GM18868 (cell line): Measurements from ENCODE around the gene MEI4.
A peak's percentile ranks its signal among the peaks of the same experiment; 100 is the strongest.
"Not testable (repeated sequence)": the region's sequence is repeated elsewhere in the genome, so short reads cannot be mapped to it uniquely, and the experiment has no call there.

Experiments
- ATAC-seq: cut with Tn5 transposase; IDR thresholded peaks from one replicate; pipeline ENCODE4 v1.9.1; 2021; ENCODE audit warnings: mild to moderate bottlenecking, moderate library complexity; ENCODE audit not compliant: unreplicated experiment

Gene MEI4

DNA sequence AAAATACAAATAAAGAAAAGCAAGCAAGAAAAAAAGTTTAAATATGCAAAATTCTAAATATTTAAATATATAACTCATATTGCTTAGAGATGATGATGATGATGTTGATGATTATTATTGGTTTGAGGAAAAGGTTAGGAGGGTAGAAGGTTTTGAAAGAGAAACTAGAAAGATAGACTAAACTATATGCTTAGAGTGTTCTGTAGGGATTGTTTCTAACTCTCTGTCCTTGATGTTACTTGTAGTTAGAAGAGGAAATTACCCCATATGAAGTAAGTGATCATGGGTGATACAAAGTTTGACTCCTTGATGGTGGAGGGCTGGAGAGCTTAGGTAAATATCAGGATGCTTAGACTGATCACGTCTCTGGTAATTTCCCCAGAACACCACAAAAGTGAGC, 159.5 kb downstream of the MEI4 start:
- ATAC-seq, result no peak

DNA sequence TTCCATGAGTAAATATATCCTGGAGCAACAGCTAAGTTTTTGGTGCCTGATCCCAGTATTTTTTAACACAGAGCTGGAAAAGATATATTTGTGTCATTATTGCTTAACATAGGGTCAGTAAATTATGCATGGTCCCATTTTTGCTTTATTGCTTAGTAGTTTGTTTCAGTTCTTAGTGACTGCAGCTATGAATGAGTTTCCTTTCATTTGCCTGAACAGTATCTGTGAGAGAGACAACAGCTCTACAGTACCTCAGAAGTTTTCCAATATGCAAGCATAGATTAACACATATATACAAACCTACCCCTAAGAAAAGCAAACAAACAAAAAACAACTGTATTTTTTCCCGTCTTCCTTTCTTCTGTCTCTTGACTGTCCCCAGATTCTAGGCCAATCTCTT, 160.3 kb downstream of the MEI4 start:
- ATAC-seq, result no peak

DNA sequence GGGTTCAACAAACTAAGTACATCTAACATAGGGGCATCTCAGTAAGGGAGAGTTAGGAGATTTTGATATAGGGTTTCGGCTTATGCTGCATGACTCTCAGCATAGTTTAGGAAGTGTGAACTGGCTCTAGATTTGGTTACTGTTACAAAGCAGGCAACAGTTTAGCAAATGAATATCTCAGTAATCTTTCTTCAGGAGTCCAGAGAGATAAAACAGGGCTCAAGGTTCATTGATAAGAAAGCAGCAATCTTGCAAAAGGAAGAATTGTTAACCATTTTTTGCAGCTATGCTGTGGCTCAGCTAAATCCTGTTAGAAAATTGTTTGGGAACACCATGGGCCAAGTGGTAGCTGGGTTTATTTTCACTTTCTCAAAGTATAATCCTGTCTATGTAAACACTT, 161.3 kb downstream of the MEI4 start:
- no peak for ATAC-seq

DNA sequence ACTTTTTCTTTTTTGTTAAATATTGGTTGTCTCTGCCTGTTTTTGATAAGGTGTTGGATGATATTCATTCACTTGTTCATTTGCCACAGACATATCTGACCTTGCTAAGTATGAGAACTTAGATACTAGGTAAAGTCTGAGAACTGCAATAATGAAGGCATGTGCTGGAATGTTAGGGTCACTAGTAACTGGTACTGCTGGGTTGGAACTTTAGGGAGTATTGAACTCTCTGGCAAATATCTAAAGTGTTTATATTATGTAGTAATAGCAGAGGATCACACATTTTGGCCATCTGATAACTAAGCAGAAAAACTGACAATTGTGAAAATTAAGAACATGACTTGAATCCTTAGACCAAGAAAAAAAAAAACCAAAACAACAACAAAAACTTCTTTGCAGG, 162.7 kb downstream of the MEI4 start:
- no peak for ATAC-seq

DNA sequence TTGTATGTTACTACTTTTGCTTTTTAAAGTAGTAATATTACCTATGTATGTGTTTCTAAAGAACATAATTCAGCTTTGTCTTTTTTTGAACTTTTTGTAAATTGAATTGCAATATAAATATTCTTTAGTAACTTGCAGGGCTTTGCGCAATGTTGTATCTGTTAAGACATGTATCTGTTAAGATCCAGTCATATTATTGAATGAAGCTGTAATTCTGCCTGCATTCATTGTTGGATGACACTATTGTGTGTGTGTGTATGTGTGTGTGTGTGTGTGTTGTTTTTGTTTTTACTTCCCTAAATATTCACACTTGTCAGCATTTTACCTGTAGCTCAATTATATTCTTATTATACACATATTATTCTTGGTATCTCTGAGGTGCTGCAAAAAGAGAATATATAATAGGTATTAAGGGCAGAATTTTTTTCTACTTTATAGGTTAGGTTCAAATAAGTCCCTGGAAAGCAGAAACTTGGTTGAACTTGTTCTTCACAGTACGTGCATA, 164.0 kb downstream of the MEI4 start:
- ATAC-seq, result no peak

DNA sequence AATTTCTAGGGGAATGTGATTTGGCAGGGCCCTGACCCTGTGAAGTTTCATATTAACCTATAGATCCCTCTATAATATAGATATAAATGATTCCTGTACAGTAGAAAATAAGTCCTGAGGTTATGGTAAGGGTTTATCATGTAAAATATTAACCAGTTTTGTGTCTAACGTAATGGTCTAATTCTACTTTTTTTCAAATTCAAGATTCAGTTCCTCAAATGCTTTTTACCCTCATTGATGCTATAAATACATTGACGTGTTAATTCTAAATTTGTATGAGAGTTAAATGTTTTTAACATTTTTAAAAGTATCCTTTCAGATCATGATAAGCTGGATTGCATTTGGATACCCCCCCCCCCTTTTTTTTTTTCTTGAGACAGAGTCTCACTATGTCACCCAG, 169.4 kb downstream of the MEI4 start:
- ATAC-seq, result no peak

DNA sequence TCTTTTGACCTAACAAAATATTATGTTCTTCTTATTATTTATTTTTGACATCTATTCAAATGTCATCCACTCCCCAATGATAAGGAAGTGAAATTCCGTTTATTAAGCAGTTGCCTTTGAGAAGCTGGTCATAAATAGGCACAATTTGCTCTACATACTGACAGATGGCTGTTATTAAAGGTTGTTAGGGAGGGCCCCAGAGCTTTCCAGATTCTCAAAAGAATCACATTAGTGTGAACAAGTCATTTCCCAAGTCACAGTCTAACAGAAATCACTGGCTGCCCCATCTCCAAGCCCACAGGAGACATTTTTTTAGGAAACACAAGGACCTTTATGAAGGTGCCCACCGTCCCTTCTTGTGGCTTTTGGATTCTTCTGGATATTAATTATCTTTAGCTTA, 172.4 kb downstream of the MEI4 start:
- no peak for ATAC-seq

DNA sequence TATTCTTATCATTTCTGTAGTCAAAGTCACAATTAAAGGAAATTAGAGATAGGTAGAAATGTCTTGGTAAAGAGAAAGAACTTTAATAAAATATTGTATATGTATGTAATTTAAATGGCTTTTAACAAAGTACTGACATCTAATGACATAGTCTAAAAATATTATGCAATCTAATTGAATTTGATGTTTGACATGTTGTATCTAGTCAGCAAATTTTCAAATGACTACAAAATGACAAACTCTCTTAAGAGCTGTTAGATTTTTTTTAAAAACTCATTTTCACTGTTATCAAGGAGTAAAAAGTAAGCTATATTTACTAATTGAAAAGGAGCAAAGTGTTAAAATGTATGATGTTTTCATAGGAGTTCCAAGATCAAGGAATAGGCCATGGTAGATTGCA, 176.9 kb downstream of the MEI4 start:
- no peak for ATAC-seq

DNA sequence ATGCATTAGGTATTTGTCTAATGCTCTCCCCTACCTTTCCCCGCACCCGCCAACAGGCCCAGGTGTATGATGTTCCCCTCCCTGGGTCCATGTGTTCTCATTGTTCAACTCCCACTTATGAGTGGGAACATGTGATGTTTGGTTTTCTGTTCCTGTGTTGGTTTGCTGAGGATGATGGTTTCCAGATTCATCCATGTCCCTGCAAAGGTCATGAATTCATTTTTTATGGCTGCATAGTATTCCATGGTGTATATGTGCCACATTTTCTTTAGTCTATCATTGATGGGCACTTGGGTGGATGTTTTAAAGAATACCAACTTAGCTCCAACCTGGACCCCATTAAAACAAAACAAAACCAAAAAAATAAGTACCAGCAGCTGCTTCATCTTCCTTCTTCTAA, 180.9 kb downstream of the MEI4 start:
- ATAC-seq, result not testable (repeated sequence)

DNA sequence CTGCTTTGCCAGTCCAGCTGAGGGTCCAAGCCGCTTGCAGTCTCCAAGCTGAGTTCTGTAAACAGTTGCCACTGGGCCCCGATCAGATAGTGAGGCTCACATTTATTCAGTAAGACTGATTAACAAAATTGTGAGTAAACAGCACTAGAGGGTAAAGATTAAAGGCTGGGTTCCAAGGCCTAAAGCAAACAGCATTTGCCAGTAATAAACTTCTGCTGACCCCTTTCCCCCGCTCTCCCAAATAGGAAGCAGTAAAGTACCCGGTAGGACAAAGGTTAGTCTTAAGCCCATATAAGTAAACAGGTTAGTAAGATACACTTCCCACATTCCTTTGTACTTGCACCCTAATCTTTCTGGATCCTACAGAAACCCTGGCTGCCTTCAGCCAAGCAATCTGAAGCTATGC, 181.8 kb downstream of the MEI4 start:
- ATAC-seq, result no peak

DNA sequence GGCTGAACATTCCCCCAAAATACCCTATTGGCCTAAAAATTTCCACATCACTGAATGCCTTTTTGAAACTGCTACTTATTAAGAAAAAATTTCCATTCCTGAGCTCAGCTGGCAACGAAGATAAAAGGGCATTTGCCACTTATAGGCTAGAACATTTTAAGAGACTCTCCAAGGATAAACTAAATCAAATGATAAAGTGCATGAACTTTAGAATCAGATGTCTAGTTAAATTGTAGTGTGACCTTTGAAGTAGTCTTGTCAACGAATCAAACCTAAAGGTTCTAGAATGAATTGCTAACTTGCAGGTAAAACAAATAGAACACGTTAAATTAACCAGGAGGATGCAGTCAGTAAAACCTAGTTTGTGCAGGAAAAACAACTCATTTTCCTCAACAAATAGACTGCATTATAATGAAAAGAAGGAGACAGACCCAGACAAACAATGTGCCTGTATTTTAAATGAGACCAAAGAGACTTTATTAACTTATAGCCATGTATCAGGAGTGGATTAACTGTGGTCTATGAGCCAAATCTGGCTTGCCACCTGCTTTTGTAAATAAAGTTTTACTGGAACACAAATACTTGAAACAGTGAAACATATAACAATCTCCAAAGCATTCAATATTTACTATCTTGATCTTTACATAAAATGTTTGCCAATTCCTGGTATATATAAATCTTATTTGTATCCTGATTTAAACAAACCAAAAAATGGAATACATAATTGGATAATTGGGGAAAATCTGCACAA, 184.4 kb downstream of the MEI4 start:
- no peak for ATAC-seq

DNA sequence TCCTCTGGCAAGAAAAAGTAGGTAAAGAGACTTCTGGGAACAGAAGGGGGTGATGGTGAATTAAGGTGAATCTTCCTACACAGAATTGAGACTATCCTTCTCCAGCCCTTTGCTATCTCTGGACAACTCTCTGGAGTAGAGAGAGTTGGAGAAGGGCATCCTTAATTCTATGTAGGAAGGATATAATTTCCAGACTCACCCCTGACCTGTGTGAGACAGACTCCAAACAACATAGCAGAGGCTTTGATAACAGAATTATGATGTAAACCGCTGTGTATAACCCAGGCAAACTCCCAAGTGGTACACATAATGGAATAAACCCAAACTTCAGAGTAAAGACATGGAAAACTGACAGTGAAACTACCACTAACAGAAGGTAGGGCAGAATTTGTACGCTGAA, 186.5 kb downstream of the MEI4 start:
- no peak for ATAC-seq

DNA sequence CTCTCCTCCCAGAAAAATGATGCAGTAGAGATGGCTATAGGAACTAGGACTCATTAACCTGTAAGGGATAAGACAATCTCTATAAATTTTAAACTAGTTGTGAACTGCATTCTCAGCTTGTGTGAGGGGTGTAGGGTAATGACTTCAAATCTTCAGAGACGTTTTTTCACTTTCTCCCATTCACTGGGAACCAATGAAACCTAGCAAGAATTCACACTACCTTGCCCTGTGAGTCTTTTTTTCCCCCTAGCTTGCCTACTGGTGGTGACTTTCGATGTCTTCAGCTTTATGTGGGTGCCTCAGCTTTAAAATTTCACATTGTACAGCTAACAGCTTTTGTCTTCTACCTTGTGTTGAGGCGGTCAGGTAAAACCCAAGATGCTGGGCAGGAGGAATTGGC, 192.0 kb downstream of the MEI4 start:
- peak; percentile 80 for ATAC-seq

DNA sequence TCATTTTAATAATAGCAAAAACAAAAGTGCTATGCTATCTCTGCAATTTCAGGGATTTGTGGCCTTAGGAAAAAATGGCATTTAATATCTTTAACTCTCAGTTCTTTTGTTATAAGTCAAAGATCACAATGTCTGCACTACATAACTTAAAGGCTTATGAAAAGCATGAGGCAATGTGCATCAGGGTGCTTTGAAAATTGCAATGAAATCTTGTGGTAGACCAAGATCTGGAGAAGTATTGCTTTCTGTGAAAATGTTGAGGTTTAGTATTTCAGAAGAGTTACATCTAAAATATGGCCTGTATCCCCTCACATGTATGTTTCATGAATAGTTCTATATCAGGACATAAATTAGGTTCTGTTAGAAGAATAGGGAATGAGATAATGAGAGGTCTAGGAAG, 200.6 kb downstream of the MEI4 start:
- ATAC-seq, result no peak

DNA sequence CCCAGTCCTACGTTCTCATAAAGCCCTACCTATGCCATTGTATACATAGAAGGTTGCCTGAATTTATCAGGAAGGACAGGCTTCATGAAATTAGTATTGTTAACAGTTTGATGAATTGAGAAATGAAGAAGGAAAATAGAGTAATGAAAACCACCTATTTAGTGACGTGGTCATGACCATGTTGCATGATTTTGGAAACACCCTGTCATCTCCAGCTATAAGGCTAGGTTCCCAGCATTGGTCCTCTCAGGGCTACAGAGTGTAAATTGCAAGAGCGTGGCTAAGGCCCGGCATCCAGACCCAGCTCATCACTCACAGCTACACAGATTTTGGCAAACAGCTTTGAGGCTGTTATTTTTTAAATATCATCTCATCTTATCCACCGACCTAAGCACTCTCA, 203.6 kb downstream of the MEI4 start:
- no peak for ATAC-seq

DNA sequence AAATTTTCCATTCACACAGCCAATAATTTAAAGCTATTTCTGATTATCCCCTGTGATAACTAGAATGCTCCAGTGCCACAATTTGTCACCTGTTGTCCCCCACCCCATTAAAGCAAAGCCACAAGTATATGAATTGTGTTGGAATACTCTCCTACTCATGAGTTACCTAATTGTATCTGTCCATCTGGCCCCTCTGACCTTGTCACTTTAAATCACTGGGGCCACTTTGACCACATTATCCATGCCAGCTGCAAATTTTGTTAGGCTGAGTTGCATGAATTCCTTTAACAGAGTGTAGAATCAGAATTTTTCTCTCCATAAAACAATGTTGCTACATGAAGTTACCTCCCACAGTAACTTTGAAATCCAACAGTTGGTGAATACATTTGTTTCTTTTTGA, 204.6 kb downstream of the MEI4 start:
- ATAC-seq, result no peak

DNA sequence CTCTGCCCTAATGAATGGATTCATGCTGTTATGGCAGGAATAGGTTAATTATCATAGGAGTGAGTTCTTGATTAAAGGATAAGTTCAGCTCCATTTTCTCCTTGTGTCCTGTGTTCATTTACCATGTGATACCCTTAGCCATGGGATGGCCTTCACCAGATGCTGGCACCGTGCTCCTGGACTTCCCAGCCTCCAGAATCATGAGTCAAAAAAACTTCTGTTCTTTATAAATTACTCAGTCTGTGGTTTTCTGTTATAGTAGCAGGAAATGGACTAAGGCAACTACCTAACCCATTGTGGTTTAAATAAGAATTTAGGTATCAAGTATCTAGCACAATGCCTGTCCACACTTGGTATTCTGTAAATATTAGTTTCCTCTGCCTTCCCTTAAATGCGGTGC, 223.5 kb downstream of the MEI4 start:
- ATAC-seq, result no peak

DNA sequence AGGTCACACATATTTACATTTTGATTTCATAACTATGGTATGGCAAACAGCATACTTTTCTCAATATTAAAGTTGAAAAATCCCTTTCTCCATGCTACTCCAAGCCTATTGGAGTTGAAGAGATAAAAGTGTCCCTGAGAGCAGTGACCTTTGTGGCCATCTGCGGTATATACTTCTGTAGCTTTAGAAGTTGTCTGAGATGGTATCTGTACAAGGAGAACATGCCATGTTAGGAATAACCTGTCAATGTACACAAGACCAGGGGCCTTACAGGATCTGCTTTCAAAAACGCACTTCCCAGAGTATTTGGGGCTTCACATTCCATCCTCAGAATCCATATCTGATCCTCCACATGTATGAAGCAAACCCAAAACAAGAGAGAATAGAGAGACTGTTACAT, 226.7 kb downstream of the MEI4 start:
- no peak for ATAC-seq

DNA sequence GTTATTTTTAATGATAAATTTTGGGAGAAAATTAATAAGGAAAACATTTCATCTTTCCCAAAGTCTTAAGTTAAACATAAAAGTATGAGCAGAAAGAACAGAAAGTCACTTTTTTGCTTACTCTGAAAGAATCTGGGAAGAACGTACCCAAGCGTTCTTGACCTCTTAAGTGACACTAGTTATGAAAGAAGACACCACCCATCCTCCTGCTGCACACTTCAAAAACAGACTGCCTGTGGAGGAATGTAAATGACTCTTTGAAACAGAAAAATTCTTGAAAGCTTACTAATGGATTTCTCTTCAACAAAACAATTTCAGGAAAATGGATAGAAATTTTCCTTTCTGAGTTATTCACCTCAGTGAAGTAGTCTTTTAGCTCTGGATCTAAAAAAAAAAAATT, 227.7 kb downstream of the MEI4 start:
- ATAC-seq, result no peak

DNA sequence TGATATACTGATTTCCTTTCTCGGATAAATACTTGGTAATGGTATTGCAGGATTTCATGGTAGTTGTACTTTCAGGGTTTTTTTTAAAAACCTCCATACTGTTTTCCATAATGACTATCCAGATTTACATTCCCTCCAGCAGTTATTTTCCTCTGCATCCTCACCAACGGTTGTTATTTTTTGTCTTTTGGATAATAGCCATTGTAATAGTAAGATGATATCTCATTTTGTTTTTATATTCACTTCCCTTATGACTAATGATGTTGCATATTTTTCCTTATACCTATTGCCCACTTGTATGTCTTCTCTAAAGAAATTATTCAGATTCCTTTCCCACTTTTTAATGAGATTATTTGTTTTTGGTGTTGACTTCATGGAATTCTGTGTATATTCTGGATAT, 231.0 kb downstream of the MEI4 start:
- ATAC-seq, result no peak

DNA sequence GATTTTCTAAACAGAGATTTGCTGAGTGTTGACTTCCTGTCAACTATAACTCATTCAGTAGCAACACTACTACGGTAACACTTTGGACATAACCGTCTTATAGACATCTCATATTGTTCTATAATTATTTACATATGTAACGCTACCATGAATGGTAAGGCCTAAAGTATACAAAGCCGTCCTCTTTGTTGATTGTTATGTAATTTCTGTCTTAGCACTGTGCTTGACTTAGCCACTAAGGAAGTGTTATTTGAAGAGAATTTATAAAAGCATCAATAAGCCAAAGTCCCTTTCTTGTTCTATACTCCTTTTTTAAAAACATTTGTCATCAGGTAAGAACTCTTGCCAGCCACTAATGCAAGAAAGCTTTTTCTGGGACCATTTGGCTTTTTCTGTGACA, 240.6 kb downstream of the MEI4 start:
- no peak for ATAC-seq

DNA sequence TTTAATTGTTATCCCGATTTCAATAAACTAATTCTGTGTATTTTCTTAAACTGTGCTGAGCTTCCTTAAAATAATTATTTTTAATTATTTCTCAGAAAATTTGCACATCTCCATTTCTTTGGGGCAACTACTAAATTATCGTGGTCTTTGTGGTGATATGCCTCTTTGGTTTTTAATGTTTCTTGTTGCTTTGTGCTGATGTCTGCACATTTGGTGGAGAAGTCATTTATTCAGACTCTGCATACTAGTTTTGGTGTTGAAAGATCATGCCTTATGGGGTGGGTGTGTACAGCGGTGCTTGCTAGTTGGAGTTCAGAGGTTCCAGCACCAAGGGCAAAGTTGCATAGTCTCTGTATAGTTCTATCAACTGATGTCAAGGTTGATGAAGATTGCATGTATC, 253.2 kb downstream of the MEI4 start:
- no peak for ATAC-seq

DNA sequence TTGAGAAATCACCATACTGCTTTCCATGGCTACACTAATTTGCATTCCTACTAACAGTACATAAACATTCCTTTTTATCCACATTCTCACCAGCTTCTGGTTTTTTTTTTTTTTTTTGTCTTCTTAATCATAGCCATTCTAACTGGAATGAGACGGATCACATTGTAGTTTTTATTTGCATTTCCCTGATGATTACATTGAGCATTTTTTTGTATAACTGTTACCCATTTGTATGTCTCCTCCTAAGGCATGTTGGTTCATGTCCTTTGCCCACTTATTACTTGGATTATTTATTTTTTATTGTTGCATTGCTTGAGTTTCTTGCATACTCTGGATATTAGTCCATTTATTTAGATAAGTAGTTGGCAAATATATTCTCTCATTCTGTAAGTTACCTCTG, 258.0 kb downstream of the MEI4 start:
- no peak for ATAC-seq
